SK-N-SH (cell line): ENCODE results near the gene CNGA1. TPM values are rescaled to one million over a fixed set of nuclear protein-coding genes. Genes with fewer than 3 reads are reported as not detected.

Experiments used
- CTCF ChIA-PET: fragments of 300-600, 350-600 bp; formaldehyde crosslinking; extraction: SDS; loops from one replicate; lab custom pipeline; 2021; lab: Yijun Ruan, JAX
- POLR2A ChIA-PET: fragments of 350-600 bp; sonication (Branson Sonifier 250); formaldehyde crosslinking; extraction: SDS; loops from one replicate; lab custom pipeline; 2020; ENCODE audit warnings: antibody characterized with exemption, inconsistent platforms; lab: Yijun Ruan, JAX
- DNase-seq: peaks from one replicate; pipeline ENCODE4 v3.0.0; 2012
- H2AFZ ChIP-seq: fragments of 200-600 bp; sonication (generic); 2 replicates; pipeline ENCODE4 v1.8.1; 2016; ENCODE audit warnings: antibody characterized with exemption, mild to moderate bottlenecking, low read depth
- H3F3A ChIP-seq: fragments of 200-600 bp; sonication (generic); replicated peaks from 2 replicates; pipeline ENCODE3; 2016; ENCODE audit warnings: antibody characterized with exemption, mild to moderate bottlenecking; ENCODE audit not compliant: insufficient read depth
- H3K27ac ChIP-seq, 2 experiments: fragments of 200-500 bp in 1 of 2; fragments of 200-600 bp in 1 of 2; sonication (Bioruptor generic) in 1 of 2; sonication (generic), shearing (Covaris generic) in 1 of 2; 2 replicates each; pipeline versions ENCODE4 v1.5.1 to v1.6.1; 2014 to 2016; ENCODE audit warnings: low read depth in 2 of 2, inconsistent platforms in 1 of 2, low read length in 1 of 2, mild to moderate bottlenecking in 1 of 2, mixed read lengths in 1 of 2
- H3K27me3 ChIP-seq: fragments of 200-600 bp; sonication (generic), shearing (Covaris generic); 2 replicates; pipeline ENCODE4 v1.6.1; 2016; ENCODE audit warnings: mixed run types; ENCODE audit not compliant: insufficient read depth
- H3K36me3 ChIP-seq, 2 experiments: fragments of 200-500 bp in 1 of 2; fragments of 200-600 bp in 1 of 2; sonication (Bioruptor generic) in 1 of 2; sonication (generic) in 1 of 2; replicated peaks in 1 of 2; 2 replicates each; pipeline versions ENCODE3 to v1.5.1; 2014 to 2016; ENCODE audit warnings: low read length in 1 of 2, mild to moderate bottlenecking in 1 of 2; ENCODE audit not compliant: insufficient read depth in 2 of 2, control insufficient read depth in 1 of 2
- H3K4me1 ChIP-seq, 2 experiments: fragments of 200-500 bp in 1 of 2; fragments of 200-600 bp in 1 of 2; sonication (Bioruptor generic) in 1 of 2; sonication (generic), shearing (Covaris generic) in 1 of 2; 2 replicates each; pipeline versions ENCODE4 v1.5.1 to v1.6.1; 2014 to 2016; ENCODE audit warnings: low read depth in 1 of 2, low read length in 1 of 2, mixed run types in 1 of 2; ENCODE audit not compliant: insufficient read depth in 2 of 2, control insufficient read depth in 1 of 2
- H3K4me2 ChIP-seq: fragments of 200-600 bp; sonication (generic), shearing (Covaris generic); 2 replicates; pipeline ENCODE4 v1.6.1; 2017; ENCODE audit warnings: mixed run types
- H3K4me3 ChIP-seq, 2 experiments: fragments of 200-500 bp in 1 of 2; fragments of 200-600 bp in 1 of 2; sonication (Bioruptor generic) in 1 of 2; sonication (generic), shearing (Covaris generic) in 1 of 2; 2 replicates each; pipeline versions ENCODE4 v1.5.1 to v1.8.1; 2014 to 2016; ENCODE audit warnings: low read depth in 2 of 2, inconsistent platforms in 1 of 2, low read length in 1 of 2, mild to moderate bottlenecking in 1 of 2, mixed read lengths in 1 of 2, moderate library complexity in 1 of 2
- H3K79me2 ChIP-seq: fragments of 200-600 bp; sonication (generic); 2 replicates; pipeline ENCODE4 v1.8.1; 2017; ENCODE audit warnings: mild to moderate bottlenecking; ENCODE audit not compliant: insufficient read depth
- H3K9ac ChIP-seq: fragments of 200-600 bp; sonication (generic); 2 replicates; pipeline ENCODE4 v1.6.1; 2017; ENCODE audit warnings: mixed run types
- H3K9me2 ChIP-seq: fragments of 200-600 bp; sonication (generic); 2 replicates; pipeline ENCODE4 v1.6.1; 2017; ENCODE audit warnings: mixed run types
- H3K9me3 ChIP-seq: fragments of 200-600 bp; sonication (generic); 2 replicates; pipeline ENCODE4 v1.6.1; 2017; ENCODE audit warnings: mixed run types, mild to moderate bottlenecking, moderate library complexity
- H4K20me1 ChIP-seq: fragments of 200-600 bp; sonication (generic); 2 replicates; pipeline ENCODE4 v1.6.1; 2017; ENCODE audit warnings: mild to moderate bottlenecking, mixed run types; ENCODE audit not compliant: insufficient read depth
- CTCF ChIP-seq: fragments of 200-600 bp; sonication (generic); IDR thresholded peaks from 2 replicates; pipeline ENCODE4 v1.6.1; 2017; ENCODE audit warnings: antibody characterized with exemption, mild to moderate bottlenecking, moderate library complexity
- ELF1 ChIP-seq: IDR thresholded peaks from 2 replicates; pipeline ENCODE4 v1.4.0; 2012
- EP300 ChIP-seq, 2 experiments: IDR thresholded peaks; 2 replicates each; pipeline versions ENCODE4 v1.4.0 to v1.6.1; 2012; ENCODE audit warnings: borderline replicate concordance in 1 of 2, low read depth in 1 of 2, low read length in 1 of 2
- EZH2phosphoT487 ChIP-seq: fragments of 200-600 bp; sonication (generic); IDR thresholded peaks from 2 replicates; pipeline ENCODE4 v1.6.1; 2017; ENCODE audit warnings: low read depth, mixed run types, mild to moderate bottlenecking, antibody characterized with exemption, moderate library complexity, borderline replicate concordance
- FOXM1 ChIP-seq: IDR thresholded peaks from 2 replicates; pipeline ENCODE4 v1.4.0; 2012; ENCODE audit warnings: low read depth, mild to moderate bottlenecking
- IRF3 ChIP-seq: fragments of 150-350 bp; IDR thresholded peaks from 2 replicates; pipeline ENCODE4 v1.6.1; 2016; ENCODE audit warnings: mild to moderate bottlenecking, low read depth, low read length
- JUND ChIP-seq: IDR thresholded peaks from 2 replicates; pipeline ENCODE4 v1.4.0; 2012
- MAX ChIP-seq: IDR thresholded peaks from 2 replicates; pipeline ENCODE4 v1.4.0; 2012; ENCODE audit warnings: low read depth
- NRF1 ChIP-seq: IDR thresholded peaks from 2 replicates; pipeline ENCODE4 v1.6.1; 2012; ENCODE audit warnings: low read depth, mild to moderate bottlenecking, low read length
- PBX3 ChIP-seq: IDR thresholded peaks from 2 replicates; pipeline ENCODE4; 2012
- RXRA ChIP-seq: IDR thresholded peaks from 2 replicates; pipeline ENCODE4 v1.4.0; 2012; ENCODE audit warnings: low read depth, mild to moderate bottlenecking, borderline replicate concordance
- SIN3A ChIP-seq: IDR thresholded peaks from 2 replicates; pipeline ENCODE4 v1.6.1; 2012; ENCODE audit warnings: low read depth, mild to moderate bottlenecking, low read length, moderate library complexity, borderline replicate concordance
- TCF12 ChIP-seq: IDR thresholded peaks from 2 replicates; pipeline ENCODE4 v1.4.0; 2012
- USF1 ChIP-seq: IDR thresholded peaks from 2 replicates; pipeline ENCODE4 v1.4.0; 2012; ENCODE audit warnings: low read depth, borderline replicate concordance
- USF2 ChIP-seq: fragments of 150-350 bp; IDR thresholded peaks from 2 replicates; pipeline ENCODE4 v1.6.1; 2017; ENCODE audit warnings: antibody characterized with exemption, low read length, low read depth, borderline replicate concordance
- YY1 ChIP-seq: IDR thresholded peaks from 2 replicates; pipeline ENCODE4 v1.4.0; 2012; ENCODE audit warnings: low read depth, mild to moderate bottlenecking
- polyA plus RNA-seq, 3 experiments: library from polyadenylated mRNA; depleted of rRNA; stranded (reverse); fragments of >200 nt; gene quantifications; 2 replicates each; pipeline ENCODE4 v1.2.3, GENCODE V29; 2012

Gene CNGA1
- polyA plus RNA-seq, 1 of the 3 experiments (the other 2 are of a cell fraction): 0.23 TPM

- ChIA-PET POLR2A (no interaction called here), CTCF (interaction anchor here (1.1 to 1.3 kb wide), 2 partner anchors 60 to 477 kb away, joined by 3 read pairs; no protein-coding TSS in a partner anchor)
- Histone ChIP-seq H3K27ac (no peak overlapping the region), H3K9me3 (no peaks in the 10 kb centered on the region), H3K4me2 (no peak overlapping the region), H3K36me3 (peaks cover 0 to 10% of the 10 kb centered on the region in 2 experiments), H3K4me1 (peaks cover 0 to 5% of the 10 kb centered on the region in 2 experiments; a peak in 1 of 4 replicates), H3F3A (no peaks in the 10 kb centered on the region)
- TF ChIP-seq IRF3 (no peak), SIN3A (no peak), CTCF (no peak), USF2 (no peak), TCF12 (no peak), JUND (no peak), MAX (no peak), RXRA (no peak), EZH2phosphoT487 (no peak), FOXM1 (no peak), EP300 (IDR thresholded peaks at IDR 0.05; ENCODE audit: borderline replicate concordance in 1 of 2, low read depth in 1 of 2, low read length in 1 of 2) (no peak), ELF1 (no peak), PBX3 (no peak), NRF1 (no peak), YY1 (no peak), USF1 (no peak)
- TF ChIP-seq, all 33 proteins: peak for 0
- Histone ChIP-seq H3K9me2 (no peaks in the 10 kb centered on the region), H3K79me2 (no peaks in the 10 kb centered on the region), H2AFZ (no peak overlapping the region), H4K20me1 (no peaks in the 10 kb centered on the region), H3K27me3 (no peaks in the 10 kb centered on the region), H3K9ac (no peak overlapping the region), H3K4me3 (no peak overlapping the region)
- no peak for DNase-seq
Observed at GRCh38 chr4:48027653-48028052, 11.2 kb upstream of the CNGA1 start.
